SK-N-SH (cell line): Measurements from ENCODE around the gene KDM4C. TPM values are rescaled to one million over a fixed set of nuclear protein-coding genes. Genes with fewer than 3 reads are reported as not detected.

Experiments used
- CTCF ChIA-PET: fragments of 300-600, 350-600 bp; formaldehyde crosslinking; extraction: SDS; loops from one replicate; lab custom pipeline; 2021; lab: Yijun Ruan, JAX
- POLR2A ChIA-PET: fragments of 350-600 bp; sonication (Branson Sonifier 250); formaldehyde crosslinking; extraction: SDS; loops from one replicate; lab custom pipeline; 2020; ENCODE audit warnings: antibody characterized with exemption, inconsistent platforms; lab: Yijun Ruan, JAX
- DNase-seq: peaks from one replicate; pipeline ENCODE4 v3.0.0; 2012
- H2AFZ ChIP-seq: fragments of 200-600 bp; sonication (generic); 2 replicates; pipeline ENCODE4 v1.8.1; 2016; ENCODE audit warnings: antibody characterized with exemption, mild to moderate bottlenecking, low read depth
- H3F3A ChIP-seq: fragments of 200-600 bp; sonication (generic); replicated peaks from 2 replicates; pipeline ENCODE3; 2016; ENCODE audit warnings: antibody characterized with exemption, mild to moderate bottlenecking; ENCODE audit not compliant: insufficient read depth
- H3K27ac ChIP-seq, 2 experiments: fragments of 200-500 bp in 1 of 2; fragments of 200-600 bp in 1 of 2; sonication (Bioruptor generic) in 1 of 2; sonication (generic), shearing (Covaris generic) in 1 of 2; 2 replicates each; pipeline versions ENCODE4 v1.5.1 to v1.6.1; 2014 to 2016; ENCODE audit warnings: low read depth in 2 of 2, inconsistent platforms in 1 of 2, low read length in 1 of 2, mild to moderate bottlenecking in 1 of 2, mixed read lengths in 1 of 2
- H3K27me3 ChIP-seq: fragments of 200-600 bp; sonication (generic), shearing (Covaris generic); 2 replicates; pipeline ENCODE4 v1.6.1; 2016; ENCODE audit warnings: mixed run types; ENCODE audit not compliant: insufficient read depth
- H3K36me3 ChIP-seq, 2 experiments: fragments of 200-500 bp in 1 of 2; fragments of 200-600 bp in 1 of 2; sonication (Bioruptor generic) in 1 of 2; sonication (generic) in 1 of 2; replicated peaks in 1 of 2; 2 replicates each; pipeline versions ENCODE3 to v1.5.1; 2014 to 2016; ENCODE audit warnings: low read length in 1 of 2, mild to moderate bottlenecking in 1 of 2; ENCODE audit not compliant: insufficient read depth in 2 of 2, control insufficient read depth in 1 of 2
- H3K4me1 ChIP-seq, 2 experiments: fragments of 200-500 bp in 1 of 2; fragments of 200-600 bp in 1 of 2; sonication (Bioruptor generic) in 1 of 2; sonication (generic), shearing (Covaris generic) in 1 of 2; 2 replicates each; pipeline versions ENCODE4 v1.5.1 to v1.6.1; 2014 to 2016; ENCODE audit warnings: low read depth in 1 of 2, low read length in 1 of 2, mixed run types in 1 of 2; ENCODE audit not compliant: insufficient read depth in 2 of 2, control insufficient read depth in 1 of 2
- H3K4me2 ChIP-seq: fragments of 200-600 bp; sonication (generic), shearing (Covaris generic); 2 replicates; pipeline ENCODE4 v1.6.1; 2017; ENCODE audit warnings: mixed run types
- H3K4me3 ChIP-seq, 2 experiments: fragments of 200-500 bp in 1 of 2; fragments of 200-600 bp in 1 of 2; sonication (Bioruptor generic) in 1 of 2; sonication (generic), shearing (Covaris generic) in 1 of 2; 2 replicates each; pipeline versions ENCODE4 v1.5.1 to v1.8.1; 2014 to 2016; ENCODE audit warnings: low read depth in 2 of 2, inconsistent platforms in 1 of 2, low read length in 1 of 2, mild to moderate bottlenecking in 1 of 2, mixed read lengths in 1 of 2, moderate library complexity in 1 of 2
- H3K79me2 ChIP-seq: fragments of 200-600 bp; sonication (generic); 2 replicates; pipeline ENCODE4 v1.8.1; 2017; ENCODE audit warnings: mild to moderate bottlenecking; ENCODE audit not compliant: insufficient read depth
- H3K9ac ChIP-seq: fragments of 200-600 bp; sonication (generic); 2 replicates; pipeline ENCODE4 v1.6.1; 2017; ENCODE audit warnings: mixed run types
- H3K9me2 ChIP-seq: fragments of 200-600 bp; sonication (generic); 2 replicates; pipeline ENCODE4 v1.6.1; 2017; ENCODE audit warnings: mixed run types
- H3K9me3 ChIP-seq: fragments of 200-600 bp; sonication (generic); 2 replicates; pipeline ENCODE4 v1.6.1; 2017; ENCODE audit warnings: mixed run types, mild to moderate bottlenecking, moderate library complexity
- H4K20me1 ChIP-seq: fragments of 200-600 bp; sonication (generic); 2 replicates; pipeline ENCODE4 v1.6.1; 2017; ENCODE audit warnings: mild to moderate bottlenecking, mixed run types; ENCODE audit not compliant: insufficient read depth
- CHD2 ChIP-seq: fragments of 150-350 bp; IDR thresholded peaks from 2 replicates; pipeline ENCODE4 v1.6.1; 2018; ENCODE audit warnings: low read length; ENCODE audit not compliant: partially characterized antibody
- ELF1 ChIP-seq: IDR thresholded peaks from 2 replicates; pipeline ENCODE4 v1.4.0; 2012
- EP300 ChIP-seq, 2 experiments: IDR thresholded peaks; 2 replicates each; pipeline versions ENCODE4 v1.4.0 to v1.6.1; 2012; ENCODE audit warnings: borderline replicate concordance in 1 of 2, low read depth in 1 of 2, low read length in 1 of 2
- FOSL2 ChIP-seq: IDR thresholded peaks from 2 replicates; pipeline ENCODE4 v1.4.0; 2012; ENCODE audit warnings: low read depth, mild to moderate bottlenecking, moderate library complexity, borderline replicate concordance
- FOXJ3 ChIP-seq: sonication (generic); formaldehyde crosslinking; IDR thresholded peaks from 2 replicates; pipeline ENCODE4 v1.5.1; 2020; ENCODE audit warnings: mild to moderate bottlenecking, missing genetic modification reagents
- FOXM1 ChIP-seq: IDR thresholded peaks from 2 replicates; pipeline ENCODE4 v1.4.0; 2012; ENCODE audit warnings: low read depth, mild to moderate bottlenecking
- GABPA ChIP-seq: IDR thresholded peaks from 2 replicates; pipeline ENCODE4 v1.4.0; 2012; ENCODE audit warnings: low read depth, mild to moderate bottlenecking
- MAX ChIP-seq: IDR thresholded peaks from 2 replicates; pipeline ENCODE4 v1.4.0; 2012; ENCODE audit warnings: low read depth
- MXI1 ChIP-seq: IDR thresholded peaks from 2 replicates; pipeline ENCODE4 v1.6.1; 2012; ENCODE audit warnings: mild to moderate bottlenecking, low read depth, low read length, improper control_type of control experiment
- PBX3 ChIP-seq: IDR thresholded peaks from 2 replicates; pipeline ENCODE4; 2012
- POLR2AphosphoS5 ChIP-seq: IDR thresholded peaks from 2 replicates; pipeline ENCODE4 v1.6.1; 2012; ENCODE audit warnings: low read depth, low read length
- RCOR1 ChIP-seq: fragments of 150-350 bp; IDR thresholded peaks from 2 replicates; pipeline ENCODE4 v1.6.1; 2017; ENCODE audit warnings: antibody characterized with exemption, low read length
- RXRA ChIP-seq: IDR thresholded peaks from 2 replicates; pipeline ENCODE4 v1.4.0; 2012; ENCODE audit warnings: low read depth, mild to moderate bottlenecking, borderline replicate concordance
- SIN3A ChIP-seq: IDR thresholded peaks from 2 replicates; pipeline ENCODE4 v1.6.1; 2012; ENCODE audit warnings: low read depth, mild to moderate bottlenecking, low read length, moderate library complexity, borderline replicate concordance
- SMC3 ChIP-seq: IDR thresholded peaks from 2 replicates; pipeline ENCODE4 v1.6.1; 2012; ENCODE audit warnings: low read depth, low read length, improper control_type of control experiment
- TAF1 ChIP-seq: IDR thresholded peaks from 2 replicates; pipeline ENCODE4 v1.6.1; 2012; ENCODE audit warnings: low read depth, mild to moderate bottlenecking, low read length, moderate library complexity, borderline replicate concordance
- TCF12 ChIP-seq: IDR thresholded peaks from 2 replicates; pipeline ENCODE4 v1.4.0; 2012
- USF2 ChIP-seq: fragments of 150-350 bp; IDR thresholded peaks from 2 replicates; pipeline ENCODE4 v1.6.1; 2017; ENCODE audit warnings: antibody characterized with exemption, low read length, low read depth, borderline replicate concordance
- YY1 ChIP-seq: IDR thresholded peaks from 2 replicates; pipeline ENCODE4 v1.4.0; 2012; ENCODE audit warnings: low read depth, mild to moderate bottlenecking
- WGBS: methylation state at CpG from one replicate; pipeline ENCODE4 v1.1.6; 2017; ENCODE audit warnings: low lambda C conversion rate; 5-methylcytosine and 5-hydroxymethylcytosine counted together
- polyA plus RNA-seq, 3 experiments: library from polyadenylated mRNA; depleted of rRNA; stranded (reverse); fragments of >200 nt; gene quantifications; 2 replicates each; pipeline ENCODE4 v1.2.3, GENCODE V29; 2012

Gene KDM4C
- polyA plus RNA-seq, 1 of the 3 experiments (the other 2 are of a cell fraction), result 9.4 TPM

GRCh38 chr9:6915635-6916034 lies 157.9 kb downstream of the KDM4C start:
- Histone ChIP-seq H4K20me1 (no peaks in the 10 kb centered on the region), H3K27me3 (no peaks in the 10 kb centered on the region), H3K4me2 (no peak overlapping the region), H2AFZ (no peak overlapping the region), H3F3A (no peaks in the 10 kb centered on the region), H3K79me2 (no peaks in the 10 kb centered on the region), H3K36me3 (no peaks in the 10 kb centered on the region), H3K9ac (no peak overlapping the region), H3K9me2 (no peaks in the 10 kb centered on the region), H3K27ac (no peak overlapping the region), H3K4me1 (peaks cover 0 to 8% of the 10 kb centered on the region in 2 experiments; a peak in 2 of 4 replicates), H3K4me3 (no peak overlapping the region), H3K9me3 (no peaks in the 10 kb centered on the region)
- WGBS, result 81% methylated on average over 4 of the region's 4 CpGs
- DNase-seq, result no peak
- ChIA-PET POLR2A (no interaction called here), CTCF (no interaction called here)
- TF ChIP-seq FOSL2, result no peak
- TF ChIP-seq ELF1, result no peak
- TF ChIP-seq YY1, result no peak
- no peak for TF ChIP-seq FOXM1
- TF ChIP-seq FOXJ3 (CRISPR knock-in tag), result no peak
- no peak for TF ChIP-seq PBX3
- no peak for TF ChIP-seq MXI1
- TF ChIP-seq USF2, result no peak
- no peak for TF ChIP-seq RXRA
- TF ChIP-seq RCOR1, result no peak
- no peak for TF ChIP-seq CHD2
- TF ChIP-seq SMC3, result no peak
- TF ChIP-seq POLR2AphosphoS5, result no peak
- no peak for TF ChIP-seq GABPA
- no peak for TF ChIP-seq MAX
- no peak for TF ChIP-seq EP300 (IDR thresholded peaks at IDR 0.05; ENCODE audit: borderline replicate concordance in 1 of 2, low read depth in 1 of 2, low read length in 1 of 2)
- no peak for TF ChIP-seq TAF1

- no peaks in the 10 kb centered on the region for H3F3A ChIP-seq
- H3K36me3 ChIP-seq, result no peaks in the 10 kb centered on the region
- POLR2A ChIA-PET, result no interaction called here
- no peaks in the 10 kb centered on the region for H3K9me2 ChIP-seq
- H2AFZ ChIP-seq, result no peak overlapping the region
- H3K4me1 ChIP-seq, result peaks cover 0 to 1% of the 10 kb centered on the region in 2 experiments; a peak in 1 of 4 replicates
- H3K27ac ChIP-seq, result no peak overlapping the region
- no peaks in the 10 kb centered on the region for H3K9me3 ChIP-seq
- no peaks in the 10 kb centered on the region for H3K27me3 ChIP-seq
- no peak overlapping the region for H3K9ac ChIP-seq
- no peak overlapping the region for H3K4me2 ChIP-seq
- CTCF ChIA-PET, result interaction anchor here (0.8 to 1.3 kb wide), 2 partner anchors 11 to 14 kb away, joined by 3 to 4 read pairs; no protein-coding TSS in a partner anchor
- no peaks in the 10 kb centered on the region for H4K20me1 ChIP-seq
- TF ChIP-seq CHD2 (no peak), FOSL2 (no peak), EP300 (IDR thresholded peaks at IDR 0.05; ENCODE audit: borderline replicate concordance in 1 of 2, low read depth in 1 of 2, low read length in 1 of 2) (no peak), MAX (no peak), TCF12 (no peak), SIN3A (no peak), POLR2AphosphoS5 (no peak)
- no peak for DNase-seq
- H3K79me2 ChIP-seq, result no peaks in the 10 kb centered on the region
- no peak overlapping the region for H3K4me3 ChIP-seq
Measured at GRCh38 chr9:6917162-6917561, 159.4 kb downstream of the KDM4C start.
